Myocyte (in vitro differentiated cells): Measurements from ENCODE around the gene ESYT3. TPM values are rescaled to one million over a fixed set of nuclear protein-coding genes. Genes with fewer than 3 reads are reported as not detected.
A peak's percentile ranks its signal among the peaks of the same experiment; 100 is the strongest.
"Not testable (repeated sequence)": the region's sequence is repeated elsewhere in the genome, so short reads cannot be mapped to it uniquely, and the experiment has no call there.

Experiments
- DNase-seq: peaks from one replicate; pipeline ENCODE4 v3.0.0-alpha.2; 2012; ENCODE audit warnings: low read depth
- total RNA-seq: library from RNA; depleted of rRNA; stranded (reverse); fragments of >200 nt; gene quantifications from 2 replicates; pipeline ENCODE4 v1.2.3, GENCODE V29; 2014

The ESYT3 gene
- total RNA-seq, 1 donor from 2014 or later = 1.7 TPM

DNA sequence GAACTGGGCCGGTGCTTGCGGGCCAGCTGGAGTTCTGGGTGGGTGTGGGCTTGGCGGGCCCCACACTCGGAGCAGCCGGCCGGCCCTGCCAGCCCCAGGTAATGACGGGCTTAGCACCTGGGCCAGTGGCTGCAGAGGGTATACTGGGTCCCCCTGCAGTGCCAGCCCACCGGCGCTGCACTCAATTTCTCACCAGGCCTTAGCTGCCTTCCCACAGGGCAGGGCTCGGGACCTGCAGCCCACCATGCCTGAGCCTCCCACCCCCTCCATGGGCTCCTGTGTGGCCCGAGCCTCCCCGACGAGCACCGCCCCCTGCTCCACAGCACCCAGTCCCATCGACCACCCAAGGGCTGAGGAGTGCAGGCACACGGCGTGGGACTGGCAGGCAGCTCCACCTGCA is 50.3 kb downstream of the ESYT3 start:
- not testable (repeated sequence) for DNase-seq

- DNase-seq = not testable (repeated sequence)
Observed at GRCh38 chr3:138486580-138486979, 52.2 kb downstream of the ESYT3 start.

DNA sequence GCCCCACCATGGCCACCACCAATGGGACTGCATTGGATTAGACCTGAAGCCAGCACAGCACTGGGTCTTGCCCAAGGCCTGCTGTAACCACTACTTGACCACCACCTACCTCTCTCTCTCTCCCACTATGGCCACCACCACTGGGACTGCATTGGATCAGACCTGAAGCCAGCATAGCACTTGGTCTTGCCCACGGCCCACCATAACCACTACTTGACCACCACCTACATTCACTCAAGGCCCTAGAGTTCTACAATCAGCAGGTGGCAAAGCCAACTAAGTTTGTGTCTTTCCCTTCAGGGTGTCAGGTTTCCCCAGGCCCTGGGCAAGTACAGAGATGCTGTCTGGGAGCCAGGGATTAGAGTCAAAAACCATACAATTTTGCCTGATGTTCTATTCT is 57.6 kb downstream of the ESYT3 start:
- peak; percentile 95 for DNase-seq

DNA sequence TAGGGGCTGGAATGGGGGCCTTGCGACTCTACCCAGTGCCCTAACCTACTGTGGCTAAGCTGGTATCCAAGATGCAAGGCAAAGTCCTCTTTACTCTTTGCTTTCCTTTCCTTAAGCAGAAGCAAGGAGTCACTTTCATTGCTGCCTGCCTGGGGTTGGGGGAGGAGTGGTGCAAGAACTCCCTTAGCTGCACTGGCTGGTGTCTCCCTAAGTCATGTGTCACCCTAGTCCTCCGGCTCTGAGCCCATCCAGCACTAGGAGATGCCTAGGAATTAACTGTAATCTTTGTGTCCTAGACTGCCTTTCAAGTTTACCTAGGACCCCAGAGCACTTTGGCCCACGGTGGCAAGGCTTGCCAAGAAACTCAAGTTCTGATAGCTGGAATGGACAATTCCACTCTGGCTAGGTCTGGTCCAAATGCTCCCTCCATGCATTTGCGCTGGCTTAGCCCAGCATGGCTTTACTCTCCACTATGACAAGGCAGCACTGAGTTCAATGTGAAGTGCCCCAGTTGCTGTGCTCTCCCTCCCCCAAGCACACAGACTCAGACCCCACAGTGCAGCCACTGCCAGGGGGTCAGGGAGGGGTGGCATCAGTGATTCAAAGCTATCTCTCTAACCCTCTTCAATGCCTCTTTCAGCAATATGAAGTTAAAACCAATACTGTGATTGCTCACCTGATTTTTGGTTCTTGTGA is 58.7 kb downstream of the ESYT3 start:
- no peak for DNase-seq

DNA sequence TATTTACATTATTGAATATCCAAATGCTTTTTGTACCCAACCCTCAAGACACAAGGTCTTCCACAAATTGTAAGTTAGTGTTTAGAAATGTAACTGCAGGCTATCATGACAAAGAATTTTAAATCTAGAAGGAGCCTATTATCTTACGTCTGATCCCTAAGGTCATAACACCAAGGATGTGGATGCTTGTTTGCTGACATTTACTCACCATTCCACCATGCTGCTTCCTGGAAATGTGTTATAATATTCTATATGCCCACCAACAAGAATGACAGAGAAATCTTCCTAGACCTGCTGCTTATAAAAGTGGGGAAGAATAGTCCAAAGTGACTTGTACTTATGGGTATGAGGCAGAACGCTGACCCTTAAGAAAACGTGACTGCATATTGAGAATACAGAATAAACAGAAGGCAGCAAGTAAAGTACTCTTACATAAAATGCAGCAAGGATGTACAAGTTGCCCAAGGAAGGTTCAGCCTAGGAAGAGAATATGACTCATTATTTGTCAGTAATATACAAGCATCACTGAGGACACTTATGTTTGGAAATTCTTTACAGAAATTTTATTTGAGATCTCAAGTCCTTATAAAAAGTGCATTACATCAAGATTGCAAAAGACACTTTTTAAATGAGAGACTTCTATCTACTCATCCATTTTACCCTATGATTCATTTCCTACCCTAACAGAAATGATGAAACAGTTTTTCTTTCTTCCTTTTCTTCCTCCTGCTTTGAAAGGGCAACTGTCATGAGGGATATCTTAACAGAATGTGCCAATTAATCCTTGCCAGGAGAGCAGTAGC is 59.6 kb downstream of the ESYT3 start:
- peak; percentile 78 for DNase-seq

DNA sequence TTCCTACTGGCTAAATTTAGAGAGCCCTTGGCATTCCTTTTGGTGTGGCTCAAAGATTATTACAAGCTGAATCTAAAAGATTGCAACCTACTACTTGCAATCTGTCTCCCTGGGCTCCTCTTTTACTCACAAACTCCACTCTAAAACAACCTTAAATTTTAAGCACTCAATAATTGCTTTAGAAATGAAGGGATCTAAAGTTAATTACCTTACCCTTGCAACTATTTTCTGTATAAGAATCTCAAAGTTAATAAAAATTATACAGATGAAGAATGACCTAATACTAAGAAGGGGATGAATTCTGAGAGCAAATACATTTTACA is 60.2 kb downstream of the ESYT3 start:
- no peak for DNase-seq

GRCh38 chr3:138495638-138496037 is 61.2 kb downstream of the ESYT3 start:
- DNase-seq = not testable (repeated sequence)

GRCh38 chr3:138496436-138496835 is 62.0 kb downstream of the ESYT3 start:
- DNase-seq = no peak

DNA sequence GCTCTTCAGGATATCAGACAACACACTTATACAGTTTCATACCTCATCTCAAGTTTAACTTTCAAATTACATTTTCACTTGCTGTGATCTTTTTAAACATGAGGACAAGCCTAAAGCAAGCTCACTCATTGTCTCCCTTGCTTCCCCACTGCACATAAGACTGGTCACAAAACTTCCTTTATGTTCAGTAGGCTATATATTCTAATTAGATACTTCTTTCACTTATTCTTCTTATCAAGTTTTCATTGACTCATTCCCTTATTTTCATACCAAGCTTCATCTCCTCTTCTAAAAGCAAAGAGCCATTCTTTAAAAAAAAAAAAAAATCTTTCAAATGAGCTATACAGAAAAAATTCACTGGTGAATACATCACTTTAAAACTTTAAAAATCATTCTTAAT is 62.6 kb downstream of the ESYT3 start:
- DNase-seq = no peak

DNA sequence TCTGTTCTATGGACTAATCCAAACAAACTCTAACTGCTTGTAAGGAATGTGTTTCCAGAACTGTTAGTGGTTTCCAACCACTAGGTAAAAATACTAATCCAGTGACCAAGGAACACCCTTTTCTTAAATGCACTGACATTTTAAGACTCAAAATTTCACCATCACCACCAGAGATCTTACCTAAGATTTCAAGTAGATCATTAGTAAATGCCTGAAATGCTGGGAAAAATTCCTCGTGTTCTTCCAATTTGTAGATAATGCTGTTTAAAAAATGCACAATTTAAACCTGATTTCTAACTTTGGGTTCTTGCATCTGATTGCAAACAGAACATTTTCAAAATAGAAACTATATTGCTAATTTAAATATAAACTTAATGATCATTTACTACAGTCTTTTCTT is 63.4 kb downstream of the ESYT3 start:
- DNase-seq = no peak

DNA sequence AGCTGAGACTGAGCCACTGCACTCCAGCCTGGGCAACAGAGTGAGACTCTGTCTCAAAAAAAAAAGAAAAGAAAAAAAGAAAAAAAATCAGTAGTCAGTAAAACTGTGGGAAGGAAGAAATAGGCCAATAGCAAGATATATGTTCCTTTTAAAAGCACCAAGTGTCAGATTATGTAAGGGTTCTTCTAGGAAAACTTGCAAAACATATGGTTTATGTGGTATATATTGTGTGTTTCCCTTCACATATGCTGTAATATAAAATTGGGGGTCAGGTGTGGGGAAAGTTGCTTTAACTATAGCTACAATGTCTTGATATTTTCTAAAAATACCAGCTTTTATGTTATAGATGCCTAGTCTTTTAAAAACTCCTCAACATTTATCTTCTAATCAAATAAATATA is 64.6 kb downstream of the ESYT3 start:
- no peak for DNase-seq

DNA sequence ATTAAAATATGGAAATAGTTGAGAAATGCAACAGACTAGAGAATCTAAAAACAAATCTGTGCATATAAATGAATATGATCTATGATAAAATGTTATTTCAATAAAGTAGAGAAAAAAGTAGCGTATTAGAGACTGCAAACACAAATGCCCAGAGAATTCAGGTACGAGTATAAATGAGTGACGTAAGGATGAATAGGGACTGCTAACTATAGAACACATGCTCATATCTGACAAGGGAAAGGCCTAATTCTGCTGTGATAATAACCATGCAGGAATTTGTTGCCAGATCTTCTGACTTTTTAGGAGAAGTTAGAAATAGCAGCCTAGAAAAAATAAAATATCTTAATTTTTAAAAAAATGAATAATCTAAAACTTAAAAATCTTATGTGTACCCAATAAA is 73.1 kb downstream of the ESYT3 start:
- no peak for DNase-seq

- DNase-seq = no peak
Observed at GRCh38 chr3:138509586-138509985, 75.2 kb downstream of the ESYT3 start.

GRCh38 chr3:138511945-138512344 is 77.5 kb downstream of the ESYT3 start:
- DNase-seq = no peak

DNA sequence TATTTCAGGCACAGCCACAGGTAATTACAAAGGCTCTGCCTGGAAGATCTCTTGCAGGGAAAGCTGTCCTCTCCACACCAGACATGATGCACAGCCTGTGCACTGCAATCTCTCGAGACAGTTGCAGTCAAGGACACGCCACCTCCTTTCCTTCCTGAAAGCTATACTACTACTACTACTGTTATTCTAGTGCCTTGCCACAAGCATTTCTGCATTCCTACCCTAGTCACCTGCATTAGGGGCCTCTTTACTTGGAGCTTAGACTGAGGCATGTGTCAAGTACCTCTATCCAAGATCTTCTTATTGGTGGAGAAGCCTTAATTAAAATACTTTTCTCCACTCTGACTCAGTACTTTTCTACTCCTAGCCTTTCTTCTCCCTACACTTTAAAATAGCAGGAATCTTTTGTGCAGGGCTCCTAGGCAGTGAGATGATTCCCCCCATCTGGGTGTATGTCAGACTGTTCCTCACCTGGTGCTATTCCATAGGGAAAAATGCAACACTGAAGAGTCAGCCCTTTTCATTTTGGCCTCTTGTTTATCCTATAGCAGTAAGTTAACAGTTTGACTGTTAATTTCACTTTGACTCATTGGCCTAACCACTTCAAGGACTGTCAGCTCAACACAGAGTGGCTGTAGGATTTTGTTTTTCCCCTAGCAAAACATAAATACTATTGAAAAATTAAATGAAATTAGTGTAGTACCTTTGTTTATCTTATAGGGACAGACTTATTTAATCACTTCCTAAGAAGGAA is 78.9 kb downstream of the ESYT3 start:
- no peak for DNase-seq

DNA sequence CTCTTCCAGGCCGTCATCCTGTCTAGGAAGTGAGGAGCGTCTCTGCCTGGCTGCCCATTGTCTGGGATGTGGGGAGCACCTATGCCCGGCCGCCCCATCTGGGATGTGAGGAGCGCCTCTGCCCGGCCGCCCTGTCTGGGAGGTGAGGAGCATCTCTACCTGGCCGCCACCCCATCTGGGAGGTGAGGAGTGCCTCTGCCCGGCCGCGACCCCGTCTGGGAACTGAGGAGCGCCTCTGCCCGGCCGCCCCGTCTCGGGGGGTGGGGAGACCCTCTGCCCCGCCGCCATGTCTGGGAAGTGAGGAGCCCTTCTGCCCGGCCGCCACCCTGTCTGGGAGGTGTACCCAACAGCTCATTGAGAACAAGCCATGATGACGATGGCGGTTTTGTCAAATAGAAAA is 87.0 kb downstream of the ESYT3 start:
- DNase-seq = not testable (repeated sequence)

Other genes starting within 250 kb of the ESYT3 start
- 47.9 and 57.1 TPM in 2 replicates for gene ARMC8, start 247.3 kb upstream of the ESYT3 start, total RNA-seq
- gene NME9, start 104.8 kb upstream of the ESYT3 start, total RNA-seq = not detected in 2 replicates
- gene MRAS, start 86.0 kb upstream of the ESYT3 start, total RNA-seq = 429 and 482 TPM in 2 replicates
- 17.1 and 18.6 TPM in 2 replicates for gene CEP70, start 159.6 kb downstream of the ESYT3 start, total RNA-seq
- 3.2 and 3.6 TPM in 2 replicates for gene FAIM, start 174.2 kb downstream of the ESYT3 start, total RNA-seq